GM12878 (cell line): ENCODE data around the gene OVCA2. TPM values are rescaled to one million over a fixed set of nuclear protein-coding genes. Genes with fewer than 3 reads are reported as not detected.

Experiments
- ASH2L ChIP-seq: fragments of 300-600, 200-600 bp; sonication (generic); IDR thresholded peaks from 2 replicates; pipeline ENCODE4 v1.6.1; 2017; ENCODE audit warnings: low read depth, mild to moderate bottlenecking, borderline replicate concordance
- CBX5 ChIP-seq: sonication (generic); IDR thresholded peaks from 2 replicates; pipeline ENCODE4 v1.6.1; 2016; ENCODE audit warnings: low read depth, moderate library complexity, mild to moderate bottlenecking, inconsistent platforms
- CREB1 ChIP-seq: IDR thresholded peaks from 2 replicates; pipeline ENCODE4 v1.6.1; 2012; ENCODE audit warnings: low read depth, mild to moderate bottlenecking, inconsistent platforms
- EGR1 ChIP-seq, 2 experiments: IDR thresholded peaks; 1 replicate in 1 of 2; 2 replicates in 1 of 2; pipeline ENCODE4 v1.6.1; 2011 to 2012; ENCODE audit warnings: low read depth in 2 of 2, low read length in 2 of 2, borderline replicate concordance in 1 of 2, mild to moderate bottlenecking in 1 of 2, moderate library complexity in 1 of 2
- EP300 ChIP-seq, 2 experiments: fragments of 150-350 bp in 1 of 2; IDR thresholded peaks; 2 replicates each; pipeline ENCODE4 v1.6.1; 2011 to 2012; ENCODE audit warnings: low read depth in 2 of 2, low read length in 2 of 2, borderline replicate concordance in 1 of 2, improper control_type of control experiment in 1 of 2, inconsistent platforms in 1 of 2; ENCODE audit not compliant: control insufficient read depth in 1 of 2
- MEF2B ChIP-seq: fragments of 450-650 bp; IDR thresholded peaks from 2 replicates; pipeline ENCODE4 v1.6.1; 2018; ENCODE audit warnings: mild to moderate bottlenecking, moderate library complexity; ENCODE audit not compliant: partially characterized antibody, poor library complexity, severe bottlenecking
- MYC ChIP-seq: IDR thresholded peaks from 2 replicates; pipeline ENCODE4 v1.6.1; 2011; ENCODE audit warnings: mild to moderate bottlenecking, low read length, moderate library complexity, inconsistent platforms; ENCODE audit not compliant: insufficient read depth, insufficient replicate concordance, insufficient read length, severe bottlenecking
- RAD21 ChIP-seq: IDR thresholded peaks from 2 replicates; pipeline ENCODE4 v1.6.1; 2011; ENCODE audit warnings: mild to moderate bottlenecking, low read depth, low read length, moderate library complexity; ENCODE audit not compliant: insufficient read depth
- RAD51 ChIP-seq: fragments of 450-650 bp; IDR thresholded peaks from 2 replicates; pipeline ENCODE4 v1.6.1; 2016; ENCODE audit warnings: moderate library complexity, mild to moderate bottlenecking, inconsistent platforms
- RELA ChIP-seq: fragments of 450-650 bp; IDR thresholded peaks from 2 replicates; pipeline ENCODE4 v1.8.0; 2014; ENCODE audit warnings: borderline replicate concordance; ENCODE audit not compliant: partially characterized antibody
- TARDBP ChIP-seq: IDR thresholded peaks from 2 replicates; pipeline ENCODE4 v1.6.1; 2016; ENCODE audit warnings: borderline replicate concordance
- TCF12 ChIP-seq: IDR thresholded peaks from 2 replicates; pipeline ENCODE4 v1.6.1; 2011; ENCODE audit warnings: low read depth, mild to moderate bottlenecking, low read length
- ZBED1 ChIP-seq: IDR thresholded peaks from 2 replicates; pipeline ENCODE4 v1.6.1; 2016; ENCODE audit warnings: borderline replicate concordance
- ZNF622 ChIP-seq: fragments of 450-650 bp; IDR thresholded peaks from 2 replicates; pipeline ENCODE4 v1.6.1; 2017; ENCODE audit warnings: mild to moderate bottlenecking, inconsistent platforms
- polyA plus RNA-seq, 11 experiments: library from polyadenylated mRNA; depleted of rRNA in 4 of 11; unstranded in 6 of 11; stranded (reverse) in 5 of 11; fragments of >200 nt; fragmentation: Nextera tagmentation in 4 of 11; fragmentation: Illumina TruSeq in 1 of 11; extraction: Ambion mirVana in 4 of 11; extraction: Trizol in 1 of 11; gene quantifications; 1 replicate in 1 of 11; 2 replicates in 10 of 11; pipeline versions ENCODE4 v1.2.1 to v1.2.3, GENCODE V29; 2011 to 2016; ENCODE audit warnings: inconsistent platforms in 2 of 11, missing spikeins in 2 of 11, low read depth in 1 of 11
- total RNA-seq, 4 experiments: library from RNA; depleted of rRNA in 3 of 4; stranded (reverse); fragments of >200 nt in 3 of 4; fragmentation: Illumina TruSeq in 1 of 4; extraction: Trizol in 1 of 4; gene quantifications; 2 replicates each; pipeline versions ENCODE4 v1.2.1 to v1.2.3, GENCODE V29; 2013 to 2021
- TF ChIP-seq, protein P1 (sequence below): fragments of 150-350 bp; IDR thresholded peaks from 2 replicates; pipeline ENCODE4 v1.6.1; 2016; ENCODE audit warnings: low read depth, low read length
- TF ChIP-seq, protein P2 (sequence below): fragments of 450-650 bp; IDR thresholded peaks from 2 replicates; pipeline ENCODE4 v1.6.1; 2017; ENCODE audit warnings: low read depth, mild to moderate bottlenecking, moderate library complexity
- TF ChIP-seq, protein P3 (sequence below): IDR thresholded peaks from 2 replicates; pipeline ENCODE4 v1.6.1; 2012; ENCODE audit warnings: improper control_type of control experiment, low read depth, low read length; ENCODE audit not compliant: insufficient replicate concordance

OVCA2 gene
- total and polyA plus RNA-seq, 10 of the 15 experiments (the other 5 are each of a cell fraction or from before 2014, with no cell fraction given), result 6.1 to 75.3 (median 40.7) TPM

DNA sequence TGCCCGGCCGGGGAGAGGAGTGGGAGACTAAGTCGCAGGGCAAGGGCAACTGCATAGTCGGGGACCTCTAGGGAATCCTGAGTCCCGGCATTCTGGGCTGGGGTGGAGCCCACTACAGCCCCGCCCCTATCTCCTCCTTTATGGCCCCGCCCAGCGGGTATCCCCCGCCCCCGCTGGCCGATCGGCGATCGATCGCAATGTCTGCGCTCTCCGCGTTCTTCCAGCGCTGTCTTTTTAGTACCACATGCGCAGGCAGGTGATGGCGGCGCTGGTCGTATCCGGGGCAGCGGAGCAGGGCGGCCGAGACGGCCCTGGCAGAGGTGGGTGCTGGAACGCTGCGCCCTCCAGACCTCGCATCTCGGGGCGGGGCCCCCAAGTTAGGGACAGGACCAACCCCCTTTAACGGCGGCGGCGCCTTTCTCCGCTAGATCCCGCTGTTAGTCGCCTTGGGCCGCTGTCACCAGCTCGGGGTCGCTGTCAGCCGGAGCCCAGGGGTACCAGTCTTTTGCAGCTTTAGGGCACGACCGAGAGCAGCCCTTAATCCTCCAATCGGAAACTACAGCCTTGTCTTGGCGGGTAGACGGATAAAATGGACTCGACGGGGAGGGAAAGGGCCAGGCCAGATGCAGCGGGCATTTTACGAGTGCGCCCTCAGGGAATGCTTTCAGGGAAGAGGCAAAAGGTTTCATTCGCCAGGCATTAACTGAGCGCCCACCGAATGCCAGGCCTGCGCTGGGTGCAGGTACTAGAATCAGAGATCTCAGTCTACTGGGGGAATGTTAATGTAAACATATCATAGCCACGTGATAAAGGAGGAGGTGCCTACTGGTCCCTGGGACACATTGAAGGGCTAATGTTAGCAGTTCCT lies 11.7 kb upstream of the OVCA2 start, which contains the start of gene DPH1 (continued):
- TF ChIP-seq, protein P1, sequence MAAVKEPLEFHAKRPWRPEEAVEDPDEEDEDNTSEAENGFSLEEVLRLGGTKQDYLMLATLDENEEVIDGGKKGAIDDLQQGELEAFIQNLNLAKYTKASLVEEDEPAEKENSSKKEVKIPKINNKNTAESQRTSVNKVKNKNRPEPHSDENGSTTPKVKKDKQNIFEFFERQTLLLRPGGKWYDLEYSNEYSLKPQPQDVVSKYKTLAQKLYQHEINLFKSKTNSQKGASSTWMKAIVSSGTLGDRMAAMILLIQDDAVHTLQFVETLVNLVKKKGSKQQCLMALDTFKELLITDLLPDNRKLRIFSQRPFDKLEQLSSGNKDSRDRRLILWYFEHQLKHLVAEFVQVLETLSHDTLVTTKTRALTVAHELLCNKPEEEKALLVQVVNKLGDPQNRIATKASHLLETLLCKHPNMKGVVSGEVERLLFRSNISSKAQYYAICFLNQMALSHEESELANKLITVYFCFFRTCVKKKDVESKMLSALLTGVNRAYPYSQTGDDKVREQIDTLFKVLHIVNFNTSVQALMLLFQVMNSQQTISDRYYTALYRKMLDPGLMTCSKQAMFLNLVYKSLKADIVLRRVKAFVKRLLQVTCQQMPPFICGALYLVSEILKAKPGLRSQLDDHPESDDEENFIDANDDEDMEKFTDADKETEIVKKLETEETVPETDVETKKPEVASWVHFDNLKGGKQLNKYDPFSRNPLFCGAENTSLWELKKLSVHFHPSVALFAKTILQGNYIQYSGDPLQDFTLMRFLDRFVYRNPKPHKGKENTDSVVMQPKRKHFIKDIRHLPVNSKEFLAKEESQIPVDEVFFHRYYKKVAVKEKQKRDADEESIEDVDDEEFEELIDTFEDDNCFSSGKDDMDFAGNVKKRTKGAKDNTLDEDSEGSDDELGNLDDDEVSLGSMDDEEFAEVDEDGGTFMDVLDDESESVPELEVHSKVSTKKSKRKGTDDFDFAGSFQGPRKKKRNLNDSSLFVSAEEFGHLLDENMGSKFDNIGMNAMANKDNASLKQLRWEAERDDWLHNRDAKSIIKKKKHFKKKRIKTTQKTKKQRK, result peak; percentile 49; the same call in 1 of the 2 replicates
- TF ChIP-seq, protein P2, sequence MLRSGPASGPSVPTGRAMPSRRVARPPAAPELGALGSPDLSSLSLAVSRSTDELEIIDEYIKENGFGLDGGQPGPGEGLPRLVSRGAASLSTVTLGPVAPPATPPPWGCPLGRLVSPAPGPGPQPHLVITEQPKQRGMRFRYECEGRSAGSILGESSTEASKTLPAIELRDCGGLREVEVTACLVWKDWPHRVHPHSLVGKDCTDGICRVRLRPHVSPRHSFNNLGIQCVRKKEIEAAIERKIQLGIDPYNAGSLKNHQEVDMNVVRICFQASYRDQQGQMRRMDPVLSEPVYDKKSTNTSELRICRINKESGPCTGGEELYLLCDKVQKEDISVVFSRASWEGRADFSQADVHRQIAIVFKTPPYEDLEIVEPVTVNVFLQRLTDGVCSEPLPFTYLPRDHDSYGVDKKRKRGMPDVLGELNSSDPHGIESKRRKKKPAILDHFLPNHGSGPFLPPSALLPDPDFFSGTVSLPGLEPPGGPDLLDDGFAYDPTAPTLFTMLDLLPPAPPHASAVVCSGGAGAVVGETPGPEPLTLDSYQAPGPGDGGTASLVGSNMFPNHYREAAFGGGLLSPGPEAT, result peak; percentile 98
- TF ChIP-seq RELA (peak; percentile 95), EP300 (IDR thresholded peaks at IDR 0.05; ENCODE audit: borderline replicate concordance in 1 of 2, control insufficient read depth in 1 of 2, low read depth in 2 of 2, low read length in 2 of 2) (0 out of 4 replicates have a peak, but pooled peaks of 1 of the 2 experiments have one; percentile 15), RAD21 (no peak), EGR1 (IDR thresholded peaks at IDR 0.05; ENCODE audit: borderline replicate concordance in 1 of 2, low read depth in 2 of 2, low read length in 2 of 2) (peak; percentile 77 to 100), ZBED1 (no peak), ASH2L (peak; percentile 89; the same call in 1 of the 2 replicates), CREB1 (peak; percentile 69), TCF12 (peak; percentile 56; the same call in 1 of the 2 replicates), MYC (peak; percentile 76), TARDBP (peak; percentile 88), RAD51 (peak; percentile 91), CBX5 (0 out of 2 replicates have a peak, but pooled peaks have one; percentile 15), ZNF622 (no peak), MEF2B (peak; percentile 73)
- TF ChIP-seq, protein P3, sequence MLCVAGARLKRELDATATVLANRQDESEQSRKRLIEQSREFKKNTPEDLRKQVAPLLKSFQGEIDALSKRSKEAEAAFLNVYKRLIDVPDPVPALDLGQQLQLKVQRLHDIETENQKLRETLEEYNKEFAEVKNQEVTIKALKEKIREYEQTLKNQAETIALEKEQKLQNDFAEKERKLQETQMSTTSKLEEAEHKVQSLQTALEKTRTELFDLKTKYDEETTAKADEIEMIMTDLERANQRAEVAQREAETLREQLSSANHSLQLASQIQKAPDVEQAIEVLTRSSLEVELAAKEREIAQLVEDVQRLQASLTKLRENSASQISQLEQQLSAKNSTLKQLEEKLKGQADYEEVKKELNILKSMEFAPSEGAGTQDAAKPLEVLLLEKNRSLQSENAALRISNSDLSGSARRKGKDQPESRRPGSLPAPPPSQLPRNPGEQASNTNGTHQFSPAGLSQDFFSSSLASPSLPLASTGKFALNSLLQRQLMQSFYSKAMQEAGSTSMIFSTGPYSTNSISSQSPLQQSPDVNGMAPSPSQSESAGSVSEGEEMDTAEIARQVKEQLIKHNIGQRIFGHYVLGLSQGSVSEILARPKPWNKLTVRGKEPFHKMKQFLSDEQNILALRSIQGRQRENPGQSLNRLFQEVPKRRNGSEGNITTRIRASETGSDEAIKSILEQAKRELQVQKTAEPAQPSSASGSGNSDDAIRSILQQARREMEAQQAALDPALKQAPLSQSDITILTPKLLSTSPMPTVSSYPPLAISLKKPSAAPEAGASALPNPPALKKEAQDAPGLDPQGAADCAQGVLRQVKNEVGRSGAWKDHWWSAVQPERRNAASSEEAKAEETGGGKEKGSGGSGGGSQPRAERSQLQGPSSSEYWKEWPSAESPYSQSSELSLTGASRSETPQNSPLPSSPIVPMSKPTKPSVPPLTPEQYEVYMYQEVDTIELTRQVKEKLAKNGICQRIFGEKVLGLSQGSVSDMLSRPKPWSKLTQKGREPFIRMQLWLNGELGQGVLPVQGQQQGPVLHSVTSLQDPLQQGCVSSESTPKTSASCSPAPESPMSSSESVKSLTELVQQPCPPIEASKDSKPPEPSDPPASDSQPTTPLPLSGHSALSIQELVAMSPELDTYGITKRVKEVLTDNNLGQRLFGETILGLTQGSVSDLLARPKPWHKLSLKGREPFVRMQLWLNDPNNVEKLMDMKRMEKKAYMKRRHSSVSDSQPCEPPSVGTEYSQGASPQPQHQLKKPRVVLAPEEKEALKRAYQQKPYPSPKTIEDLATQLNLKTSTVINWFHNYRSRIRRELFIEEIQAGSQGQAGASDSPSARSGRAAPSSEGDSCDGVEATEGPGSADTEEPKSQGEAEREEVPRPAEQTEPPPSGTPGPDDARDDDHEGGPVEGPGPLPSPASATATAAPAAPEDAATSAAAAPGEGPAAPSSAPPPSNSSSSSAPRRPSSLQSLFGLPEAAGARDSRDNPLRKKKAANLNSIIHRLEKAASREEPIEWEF, result peak; percentile 99
